ENCODE data around the gene ACADSB. TPM values are rescaled to one million over a fixed set of nuclear protein-coding genes. Genes with fewer than 3 reads are reported as not detected.

The ACADSB gene
- polyA plus RNA-seq, 3 donors, result 3.9 to 14.7 (median 7.5) TPM

DNA sequence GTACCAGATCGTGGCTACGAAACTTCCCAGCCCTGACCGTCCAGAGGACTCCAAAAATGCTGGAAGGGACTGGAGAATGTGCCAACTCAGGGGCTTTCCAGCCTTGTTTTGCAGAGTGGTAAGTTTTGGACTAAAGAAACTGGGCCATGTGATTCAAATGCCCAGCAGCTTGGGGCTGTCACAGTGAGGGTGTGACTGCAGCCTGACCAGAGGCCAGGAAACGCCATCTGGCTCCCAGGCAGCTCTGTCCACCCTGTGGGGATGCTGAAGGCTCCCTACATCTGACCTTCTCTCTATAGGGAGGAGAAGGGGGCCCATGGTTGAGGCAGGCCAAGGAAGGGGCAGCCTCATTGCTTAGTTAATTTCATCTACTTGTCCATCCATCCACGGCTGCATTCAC lies 65.4 kb downstream of the ACADSB start:
- no peak for DNase-seq
- H4K20me1 ChIP-seq (ENCODE audit: insufficient read depth, low read length), result no peaks in the 10 kb centered on the region
- H3K36me3 ChIP-seq (replicated peaks in 1 of 2; ENCODE audit: control insufficient read depth in 1 of 2, insufficient read depth in 2 of 2, low read length in 2 of 2), result no peaks in the 10 kb centered on the region
- TF ChIP-seq, protein P1, sequence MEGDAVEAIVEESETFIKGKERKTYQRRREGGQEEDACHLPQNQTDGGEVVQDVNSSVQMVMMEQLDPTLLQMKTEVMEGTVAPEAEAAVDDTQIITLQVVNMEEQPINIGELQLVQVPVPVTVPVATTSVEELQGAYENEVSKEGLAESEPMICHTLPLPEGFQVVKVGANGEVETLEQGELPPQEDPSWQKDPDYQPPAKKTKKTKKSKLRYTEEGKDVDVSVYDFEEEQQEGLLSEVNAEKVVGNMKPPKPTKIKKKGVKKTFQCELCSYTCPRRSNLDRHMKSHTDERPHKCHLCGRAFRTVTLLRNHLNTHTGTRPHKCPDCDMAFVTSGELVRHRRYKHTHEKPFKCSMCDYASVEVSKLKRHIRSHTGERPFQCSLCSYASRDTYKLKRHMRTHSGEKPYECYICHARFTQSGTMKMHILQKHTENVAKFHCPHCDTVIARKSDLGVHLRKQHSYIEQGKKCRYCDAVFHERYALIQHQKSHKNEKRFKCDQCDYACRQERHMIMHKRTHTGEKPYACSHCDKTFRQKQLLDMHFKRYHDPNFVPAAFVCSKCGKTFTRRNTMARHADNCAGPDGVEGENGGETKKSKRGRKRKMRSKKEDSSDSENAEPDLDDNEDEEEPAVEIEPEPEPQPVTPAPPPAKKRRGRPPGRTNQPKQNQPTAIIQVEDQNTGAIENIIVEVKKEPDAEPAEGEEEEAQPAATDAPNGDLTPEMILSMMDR (IDR thresholded peaks at IDR 0.05), result no peak
- peaks cover 0 to 2% of the 10 kb centered on the region in 2 donors for H3K9me3 ChIP-seq (replicated peaks in 1 of 2; ENCODE audit: control insufficient read depth in 1 of 2, insufficient read depth in 1 of 2, low read length in 2 of 2)
- no peaks in the 10 kb centered on the region for H3K36me3 Mint-ChIP-seq
- H3K4me3 Mint-ChIP-seq, result no peak overlapping the region
- no peaks in the 10 kb centered on the region for H3K4me1 Mint-ChIP-seq
- H3K79me2 ChIP-seq (ENCODE audit: insufficient read depth, low read length), result no peaks in the 10 kb centered on the region
- no peaks in the 10 kb centered on the region for H3K4me1 ChIP-seq (ENCODE audit: control insufficient read depth in 1 of 2, insufficient read depth in 2 of 2, low read length in 2 of 2)
- H2AFZ ChIP-seq (ENCODE audit: insufficient read depth, low read depth, low read length, poor library complexity, severe bottlenecking), result no peak overlapping the region
- H3K9ac ChIP-seq (ENCODE audit: insufficient read depth, low read length, poor library complexity, severe bottlenecking), result no peak overlapping the region
- 95% methylated on average over 4 of the region's 5 CpGs for WGBS (ENCODE audit: insufficient coverage)
- H3K27ac ChIP-seq (ENCODE audit: low read depth in 1 of 2, low read length in 2 of 2), result no peak overlapping the region
- intact Hi-C loops (cut with micrococcal nuclease), result no loop called here
- no peaks in the 10 kb centered on the region for H3K27me3 ChIP-seq (ENCODE audit: control insufficient read depth in 2 of 2, insufficient read depth in 2 of 2, low read length in 2 of 2)
- no peak overlapping the region for H3K4me2 ChIP-seq (replicated peaks; ENCODE audit: extremely low read depth, low read length, poor library complexity, severe bottlenecking)
- H3K27ac Mint-ChIP-seq, result no peak overlapping the region
- peaks cover 3 to 9% (median 4%) of the 10 kb centered on the region in 3 donors for H3K27me3 Mint-ChIP-seq (ENCODE audit: low read depth in 3 of 3)
- peaks cover 0 to 8% (median 5%) of the 10 kb centered on the region in 7 donors for H3K9me3 Mint-ChIP-seq
- no peak overlapping the region for H3K4me3 ChIP-seq (replicated peaks in 1 of 3; ENCODE audit: low read depth in 2 of 3, low read length in 3 of 3)

DNA sequence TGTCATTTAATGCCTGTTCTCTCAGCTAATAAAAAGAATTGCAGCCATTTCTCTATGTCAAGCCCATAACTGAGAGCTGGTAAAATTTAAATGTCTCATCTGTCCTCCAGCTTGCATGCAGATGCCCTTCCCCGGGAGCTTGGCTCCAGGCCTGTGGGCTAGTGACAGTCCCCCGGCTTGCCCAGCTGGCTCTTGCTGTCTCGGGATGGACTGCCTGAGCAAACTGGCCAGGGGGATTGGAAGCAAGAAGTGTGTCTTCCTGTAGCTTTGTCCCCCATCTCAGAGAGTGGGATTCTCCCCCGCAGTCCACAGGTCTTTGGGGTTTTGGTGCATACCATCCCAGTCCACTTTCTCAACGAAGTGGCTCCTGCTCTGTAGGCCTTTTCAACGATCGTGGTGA lies 73.1 kb downstream of the ACADSB start:
- H3K4me2 ChIP-seq (replicated peaks; ENCODE audit: extremely low read depth, low read length, poor library complexity, severe bottlenecking), result no peak overlapping the region
- no peak overlapping the region for H3K27ac Mint-ChIP-seq
- H3K4me1 Mint-ChIP-seq, result no peaks in the 10 kb centered on the region
- H3K79me2 ChIP-seq (ENCODE audit: insufficient read depth, low read length), result no peaks in the 10 kb centered on the region
- no peak overlapping the region for H3K9ac ChIP-seq (ENCODE audit: insufficient read depth, low read length, poor library complexity, severe bottlenecking)
- no peaks in the 10 kb centered on the region for H3K36me3 Mint-ChIP-seq
- H3K4me1 ChIP-seq (ENCODE audit: control insufficient read depth in 1 of 2, insufficient read depth in 2 of 2, low read length in 2 of 2), result no peaks in the 10 kb centered on the region
- no peaks in the 10 kb centered on the region for H3K36me3 ChIP-seq (replicated peaks in 1 of 2; ENCODE audit: control insufficient read depth in 1 of 2, insufficient read depth in 2 of 2, low read length in 2 of 2)
- WGBS (ENCODE audit: insufficient coverage), result 79% methylated on average over 6 of the region's 7 CpGs
- TF ChIP-seq, protein P1 (IDR thresholded peaks at IDR 0.05), result no peak
- peaks cover 0 to 2% of the 10 kb centered on the region in 2 donors for H3K9me3 ChIP-seq (replicated peaks in 1 of 2; ENCODE audit: control insufficient read depth in 1 of 2, insufficient read depth in 1 of 2, low read length in 2 of 2)
- no peak overlapping the region for H3K4me3 Mint-ChIP-seq
- no peaks in the 10 kb centered on the region for H4K20me1 ChIP-seq (ENCODE audit: insufficient read depth, low read length)
- intact Hi-C loops (cut with micrococcal nuclease), result no loop called here
- H3K9me3 Mint-ChIP-seq, result peaks cover 0 to 11% (median 5%) of the 10 kb centered on the region in 7 donors
- H3K4me3 ChIP-seq (replicated peaks in 1 of 3; ENCODE audit: low read depth in 2 of 3, low read length in 3 of 3), result no peak overlapping the region
- no peaks in the 10 kb centered on the region for H3K27me3 ChIP-seq (ENCODE audit: control insufficient read depth in 2 of 2, insufficient read depth in 2 of 2, low read length in 2 of 2)
- H3K27ac ChIP-seq (ENCODE audit: low read depth in 1 of 2, low read length in 2 of 2), result no peak overlapping the region
- H2AFZ ChIP-seq (ENCODE audit: insufficient read depth, low read depth, low read length, poor library complexity, severe bottlenecking), result no peak overlapping the region
- peaks cover 0 to 4% (median 0%) of the 10 kb centered on the region in 3 donors for H3K27me3 Mint-ChIP-seq (ENCODE audit: low read depth in 3 of 3)
- DNase-seq, result no peak

Data from CD14-positive monocyte (primary cell).